Mesothelial cell of epicardium (in vitro differentiated cells): ENCODE measurements around the gene MSH2. TPM values are rescaled to one million over a fixed set of nuclear protein-coding genes. Genes with fewer than 3 reads are reported as not detected.

Experiments used
- DNase-seq, 2 experiments: peaks; one replicate each; pipeline ENCODE4 v3.0.0; 2021; ENCODE audit warnings: low spot score in 2 of 2; ENCODE audit not compliant: unreplicated experiment in 2 of 2
- H3K27ac Mint-ChIP-seq: 2 replicates; pipeline ENCODE4 v1.8.0; 2021; ENCODE audit warnings: mixed read lengths
- H3K27me3 Mint-ChIP-seq: 2 replicates; pipeline ENCODE4 v1.8.0; 2021; ENCODE audit warnings: low read depth, mixed read lengths
- H3K36me3 Mint-ChIP-seq: 2 replicates; pipeline ENCODE4 v1.8.0; 2021; ENCODE audit warnings: mixed read lengths
- H3K4me1 Mint-ChIP-seq: 2 replicates; pipeline ENCODE4 v1.8.0; 2021; ENCODE audit warnings: mixed read lengths
- H3K4me3 Mint-ChIP-seq: 2 replicates; pipeline ENCODE4 v1.8.0; 2021; ENCODE audit warnings: mild to moderate bottlenecking, moderate library complexity, mixed read lengths
- H3K9me3 Mint-ChIP-seq: 2 replicates; pipeline ENCODE4 v1.8.0; 2021; ENCODE audit warnings: mixed read lengths
- CTCF ChIP-seq: fragments of 200-600 bp; sonication (generic); IDR thresholded peaks from one replicate; pipeline ENCODE4 v1.5.0; 2021; ENCODE audit warnings: antibody characterized with exemption; ENCODE audit not compliant: unreplicated experiment
- microRNA-seq: library from miRNA; unstranded; fragments of <30 nt; microRNA quantifications from one replicate; pipeline ENCODE4 v1.2.0, GENCODE V29; 2021; ENCODE audit warnings: inconsistent platforms, mixed read lengths
- total RNA-seq: library from RNA; stranded (reverse); gene quantifications from 3 replicates; pipeline ENCODE4 v1.2.1, GENCODE V29; 2021

MSH2 gene
- total RNA-seq, 1 donor from 2014 or later, result 39.9 TPM

GRCh38 chr2:47528455-47528854 is 125.5 kb downstream of the MSH2 start:
- no peaks in the 10 kb centered on the region for H3K4me1 Mint-ChIP-seq
- no peaks in the 10 kb centered on the region for H3K36me3 Mint-ChIP-seq
- TF ChIP-seq CTCF, result no peak
- H3K27ac Mint-ChIP-seq, result no peak overlapping the region
- H3K27me3 Mint-ChIP-seq, result no peaks in the 10 kb centered on the region
- H3K4me3 Mint-ChIP-seq, result no peak overlapping the region
- DNase-seq, result no peak
- H3K9me3 Mint-ChIP-seq, result peaks cover 4% of the 10 kb centered on the region

GRCh38 chr2:47528874-47529273 is 125.9 kb downstream of the MSH2 start:
- H3K9me3 Mint-ChIP-seq, result peaks cover 2% of the 10 kb centered on the region
- no peak for DNase-seq
- H3K27me3 Mint-ChIP-seq, result no peaks in the 10 kb centered on the region
- no peak overlapping the region for H3K4me3 Mint-ChIP-seq
- peaks cover 3% of the 10 kb centered on the region for H3K4me1 Mint-ChIP-seq
- H3K36me3 Mint-ChIP-seq, result no peaks in the 10 kb centered on the region
- TF ChIP-seq CTCF, result no peak
- no peak overlapping the region for H3K27ac Mint-ChIP-seq

- TF ChIP-seq CTCF, result no peak
- Mint-ChIP-seq H3K27me3 (no peaks in the 10 kb centered on the region), H3K36me3 (no peaks in the 10 kb centered on the region), H3K4me3 (no peak overlapping the region), H3K9me3 (no peaks in the 10 kb centered on the region), H3K27ac (no peak overlapping the region), H3K4me1 (peaks cover 3% of the 10 kb centered on the region)
- no peak for DNase-seq
These were observed 127.3 kb downstream of the MSH2 start for GRCh38 chr2:47530105-47530760.

GRCh38 chr2:47531378-47532042 is 128.6 kb downstream of the MSH2 start:
- Mint-ChIP-seq H3K4me3 (no peak overlapping the region), H3K36me3 (no peaks in the 10 kb centered on the region), H3K27me3 (no peaks in the 10 kb centered on the region), H3K27ac (no peak overlapping the region), H3K4me1 (peaks cover 3% of the 10 kb centered on the region), H3K9me3 (no peaks in the 10 kb centered on the region)
- TF ChIP-seq CTCF, result no peak
- DNase-seq, result no peak

Small RNA genes lying within 50 kb of the gene (microRNA-seq; reads per million reads assigned to microRNA genes)
- 1.5 reads per million for gene MIR559

Other genes with a start within 250 kb of the MSH2 start
- 0.27 to 0.52 TPM in 2 of 3 replicates, not detected in the other for gene STPG4, start 247.8 kb upstream of the MSH2 start, total RNA-seq
- gene CALM2, start 226.6 kb upstream of the MSH2 start, total RNA-seq, result 308 to 312 TPM (median 309 TPM) in 3 replicates
- gene EPCAM, start 33.8 kb upstream of the MSH2 start, total RNA-seq, result 132 to 136 TPM (median 134 TPM) in 3 replicates
- 0.02 to 0.20 TPM in 2 of 3 replicates, not detected in the other for gene KCNK12, start 167.8 kb downstream of the MSH2 start, total RNA-seq